ENCODE measurements around the gene SART3. TPM values are rescaled to one million over a fixed set of nuclear protein-coding genes. Genes with fewer than 3 reads are reported as not detected.
A peak's percentile ranks its signal among the peaks of the same experiment; 100 is the strongest.

The SART3 gene
- total RNA-seq, 1 donor from 2014 or later, result 74.5 TPM

GRCh38 chr12:108523365-108523764, 37.6 kb downstream of the SART3 start:
- H3K9me3 Mint-ChIP-seq (ENCODE audit: low read depth), result no peaks in the 10 kb centered on the region
- no peak for TF ChIP-seq CTCF (IDR thresholded peaks at IDR 0.05; ENCODE audit: unreplicated experiment)
- peaks cover 25% of the 10 kb centered on the region for H3K36me3 Mint-ChIP-seq (ENCODE audit: insufficient read depth)
- no peak overlapping the region for H3K4me3 Mint-ChIP-seq (ENCODE audit: low read depth)
- H3K27me3 Mint-ChIP-seq, result no peaks in the 10 kb centered on the region
- no peak overlapping the region for H3K27ac Mint-ChIP-seq
- H3K4me1 Mint-ChIP-seq (ENCODE audit: low read depth), result no peaks in the 10 kb centered on the region
- DNase-seq (ENCODE audit: low spot score, unreplicated experiment), result no peak

DNA sequence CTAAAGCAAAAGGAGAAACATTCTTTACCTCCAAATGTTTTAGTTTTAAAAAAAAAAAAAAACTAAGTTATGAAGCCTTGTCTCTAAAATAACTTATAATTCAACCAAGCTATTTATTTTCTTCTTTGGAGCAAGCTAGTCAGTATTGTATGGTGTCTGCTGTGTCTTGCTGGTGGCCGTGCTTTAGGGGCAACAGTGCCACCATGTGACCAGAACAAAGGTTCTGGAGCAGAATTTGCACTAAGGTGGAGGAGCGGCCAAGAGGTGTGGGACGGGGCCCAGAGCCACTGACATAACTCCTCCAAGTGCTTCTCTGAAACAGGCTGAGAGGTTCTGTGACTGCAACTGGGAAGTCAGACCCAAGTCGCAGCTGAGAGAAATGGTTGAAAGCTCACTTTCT, 41.4 kb downstream of the SART3 start:
- H3K4me3 Mint-ChIP-seq (ENCODE audit: low read depth), result no peak overlapping the region
- H3K27ac Mint-ChIP-seq, result no peak overlapping the region
- no peaks in the 10 kb centered on the region for H3K9me3 Mint-ChIP-seq (ENCODE audit: low read depth)
- no peak for DNase-seq (ENCODE audit: low spot score, unreplicated experiment)
- H3K36me3 Mint-ChIP-seq (ENCODE audit: insufficient read depth), result peaks cover 18% of the 10 kb centered on the region
- no peaks in the 10 kb centered on the region for H3K27me3 Mint-ChIP-seq
- H3K4me1 Mint-ChIP-seq (ENCODE audit: low read depth), result peaks cover 4% of the 10 kb centered on the region
- TF ChIP-seq CTCF (IDR thresholded peaks at IDR 0.05; ENCODE audit: unreplicated experiment), result peak; percentile 17

DNA sequence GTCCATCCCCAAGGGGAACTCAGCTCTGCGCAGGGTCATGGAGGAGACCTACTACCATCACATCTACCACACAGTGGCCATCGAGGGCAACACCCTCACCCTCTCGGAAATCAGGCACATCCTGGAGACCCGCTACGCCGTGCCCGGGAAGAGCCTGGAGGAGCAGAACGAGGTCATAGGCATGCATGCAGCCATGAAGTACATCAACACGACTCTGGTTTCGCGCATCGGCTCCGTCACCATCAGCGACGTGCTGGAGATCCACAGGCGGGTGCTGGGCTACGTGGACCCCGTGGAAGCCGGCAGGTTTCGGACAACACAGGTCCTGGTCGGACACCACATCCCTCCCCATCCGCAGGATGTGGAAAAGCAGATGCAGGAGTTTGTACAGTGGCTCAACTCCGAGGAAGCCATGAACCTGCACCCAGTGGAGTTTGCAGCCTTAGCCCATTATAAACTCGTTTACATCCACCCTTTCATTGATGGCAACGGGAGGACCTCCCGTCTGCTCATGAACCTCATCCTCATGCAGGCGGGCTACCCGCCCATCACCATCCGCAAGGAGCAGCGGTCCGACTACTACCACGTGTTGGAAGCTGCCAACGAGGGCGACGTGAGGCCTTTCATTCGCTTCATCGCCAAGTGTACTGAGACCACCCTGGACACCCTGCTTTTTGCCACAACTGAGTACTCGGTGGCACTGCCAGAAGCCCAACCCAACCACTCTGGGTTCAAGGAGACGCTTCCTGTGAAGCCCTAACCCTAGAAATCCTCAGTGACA, 42.1 kb downstream of the SART3 start:
- DNase-seq (ENCODE audit: low spot score, unreplicated experiment), result no peak
- Mint-ChIP-seq H3K4me1 (ENCODE audit: low read depth) (peaks cover 4% of the 10 kb centered on the region), H3K27ac (no peak overlapping the region), H3K4me3 (ENCODE audit: low read depth) (no peak overlapping the region), H3K27me3 (no peaks in the 10 kb centered on the region), H3K36me3 (ENCODE audit: insufficient read depth) (peaks cover 18% of the 10 kb centered on the region), H3K9me3 (ENCODE audit: low read depth) (no peaks in the 10 kb centered on the region)
- no peak for TF ChIP-seq CTCF (IDR thresholded peaks at IDR 0.05; ENCODE audit: unreplicated experiment)

DNA sequence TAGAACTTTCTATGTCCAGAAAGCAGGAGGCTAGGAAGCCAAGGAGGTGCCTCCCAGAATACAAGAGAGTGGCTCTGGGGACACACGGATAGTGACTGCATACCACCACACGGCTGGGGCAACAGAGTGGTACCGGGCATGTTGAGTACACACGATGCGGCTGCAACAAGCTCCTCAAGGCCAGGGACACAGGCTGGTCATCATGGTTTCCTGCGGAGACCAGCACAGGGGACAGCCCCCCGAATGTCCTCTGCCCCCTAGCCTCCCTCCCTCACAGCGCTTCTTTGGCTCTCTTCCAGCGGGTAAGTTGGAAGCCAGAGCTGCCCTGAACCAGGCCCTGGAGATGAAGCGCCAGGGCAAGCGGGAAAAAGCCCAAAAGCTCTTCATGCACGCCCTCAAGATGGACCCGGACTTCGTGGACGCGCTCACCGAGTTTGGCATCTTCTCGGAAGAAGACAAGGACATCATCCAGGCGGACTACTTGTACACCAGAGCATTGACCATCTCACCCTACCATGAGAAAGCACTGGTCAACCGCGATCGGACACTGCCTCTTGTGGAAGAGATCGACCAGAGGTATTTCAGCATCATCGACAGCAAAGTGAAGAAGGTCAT, 42.8 kb downstream of the SART3 start:
- Mint-ChIP-seq H3K9me3 (ENCODE audit: low read depth) (no peaks in the 10 kb centered on the region), H3K4me3 (ENCODE audit: low read depth) (no peak overlapping the region), H3K4me1 (ENCODE audit: low read depth) (peaks cover 4% of the 10 kb centered on the region), H3K27ac (no peak overlapping the region), H3K27me3 (no peaks in the 10 kb centered on the region), H3K36me3 (ENCODE audit: insufficient read depth) (peaks cover 14% of the 10 kb centered on the region)
- no peak for TF ChIP-seq CTCF (IDR thresholded peaks at IDR 0.05; ENCODE audit: unreplicated experiment)
- no peak for DNase-seq (ENCODE audit: low spot score, unreplicated experiment)

DNA sequence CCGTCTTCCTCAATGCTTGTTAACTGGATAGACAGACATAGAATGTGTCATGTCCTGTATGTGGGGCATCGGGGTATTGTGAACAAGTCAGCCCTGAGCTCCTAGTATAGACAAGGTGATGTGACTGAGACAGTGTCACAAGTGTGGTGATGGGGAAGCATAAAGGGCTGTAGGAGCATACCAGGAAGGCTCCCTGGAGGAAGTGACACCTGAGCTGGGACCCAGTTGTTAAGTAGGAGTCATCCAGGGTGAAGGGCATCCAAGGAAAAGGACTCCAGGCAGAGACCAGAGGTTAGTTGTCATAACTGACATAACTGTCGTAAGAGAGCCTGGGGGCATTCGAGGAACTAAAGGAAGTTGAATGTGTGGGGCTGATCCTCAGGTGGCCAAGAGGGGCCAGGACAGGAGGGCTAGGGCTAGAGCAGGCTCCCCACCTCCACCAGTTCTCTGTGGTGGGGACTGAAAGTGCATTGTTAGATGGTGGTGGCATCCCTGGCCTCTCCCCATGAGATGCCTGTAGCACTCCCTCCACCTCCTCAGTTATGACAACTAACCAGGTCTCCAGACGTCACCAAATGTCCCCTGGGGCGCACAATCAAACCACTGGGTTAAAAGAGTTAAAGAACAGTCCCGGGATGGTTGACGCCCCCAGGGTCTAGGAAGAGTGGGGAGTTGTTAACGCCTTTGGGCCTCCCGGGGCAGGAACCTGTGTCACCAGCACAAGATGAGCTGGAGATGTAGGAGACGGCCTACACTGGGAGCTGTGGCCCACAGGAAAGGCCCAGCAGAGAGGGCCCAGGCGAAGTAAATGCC, 43.5 kb downstream of the SART3 start:
- Mint-ChIP-seq H3K4me1 (ENCODE audit: low read depth) (peaks cover 4% of the 10 kb centered on the region), H3K4me3 (ENCODE audit: low read depth) (peak overlapping the region; percentile 16), H3K9me3 (ENCODE audit: low read depth) (no peaks in the 10 kb centered on the region), H3K36me3 (ENCODE audit: insufficient read depth) (peaks cover 12% of the 10 kb centered on the region), H3K27ac (no peak overlapping the region), H3K27me3 (no peaks in the 10 kb centered on the region)
- no peak for DNase-seq (ENCODE audit: low spot score, unreplicated experiment)
- no peak for TF ChIP-seq CTCF (IDR thresholded peaks at IDR 0.05; ENCODE audit: unreplicated experiment)

Data from progenitor cell of endocrine pancreas (in vitro differentiated cells).